HepG2 (cell line): Measurements from ENCODE around the gene TAF4B.

ENCODE experiments used
- CTCF ChIP-seq: sonication (generic); formaldehyde crosslinking; IDR thresholded peaks from 2 replicates; pipeline ENCODE4 v1.5.0; 2020; ENCODE audit warnings: mild to moderate bottlenecking, missing genetic modification reagents, moderate library complexity
- PBX3 ChIP-seq: sonication (generic); formaldehyde crosslinking; IDR thresholded peaks from 2 replicates; pipeline ENCODE4 v1.8.1; 2023; ENCODE audit warnings: missing genetic modification reagents, inconsistent platforms, borderline replicate concordance
- PRDM15 ChIP-seq: sonication (generic); formaldehyde crosslinking; IDR thresholded peaks from 2 replicates; pipeline ENCODE4 v1.4.0; 2020; ENCODE audit warnings: missing genetic modification reagents
- TEAD2 ChIP-seq: sonication (generic); formaldehyde crosslinking; IDR thresholded peaks from 2 replicates; pipeline ENCODE4 v1.9.0; 2021; ENCODE audit warnings: missing genetic modification reagents
- ZNF234 ChIP-seq: sonication (generic); formaldehyde crosslinking; conservative IDR thresholded peaks from 2 replicates; pipeline ENCODE4 v1.5.1; 2020; ENCODE audit warnings: mild to moderate bottlenecking, missing genetic modification reagents
- TF ChIP-seq, protein P1 (sequence below): sonication (generic); formaldehyde crosslinking; IDR thresholded peaks from 2 replicates; pipeline ENCODE4 v1.5.0; 2020; ENCODE audit warnings: mild to moderate bottlenecking, missing genetic modification reagents
- TF ChIP-seq, protein P2 (sequence below): sonication (generic); formaldehyde crosslinking; IDR thresholded peaks from 2 replicates; pipeline ENCODE4 v1.8.1; 2022; ENCODE audit warnings: low read depth, mild to moderate bottlenecking, missing genetic modification reagents

- TF ChIP-seq, protein P1, sequence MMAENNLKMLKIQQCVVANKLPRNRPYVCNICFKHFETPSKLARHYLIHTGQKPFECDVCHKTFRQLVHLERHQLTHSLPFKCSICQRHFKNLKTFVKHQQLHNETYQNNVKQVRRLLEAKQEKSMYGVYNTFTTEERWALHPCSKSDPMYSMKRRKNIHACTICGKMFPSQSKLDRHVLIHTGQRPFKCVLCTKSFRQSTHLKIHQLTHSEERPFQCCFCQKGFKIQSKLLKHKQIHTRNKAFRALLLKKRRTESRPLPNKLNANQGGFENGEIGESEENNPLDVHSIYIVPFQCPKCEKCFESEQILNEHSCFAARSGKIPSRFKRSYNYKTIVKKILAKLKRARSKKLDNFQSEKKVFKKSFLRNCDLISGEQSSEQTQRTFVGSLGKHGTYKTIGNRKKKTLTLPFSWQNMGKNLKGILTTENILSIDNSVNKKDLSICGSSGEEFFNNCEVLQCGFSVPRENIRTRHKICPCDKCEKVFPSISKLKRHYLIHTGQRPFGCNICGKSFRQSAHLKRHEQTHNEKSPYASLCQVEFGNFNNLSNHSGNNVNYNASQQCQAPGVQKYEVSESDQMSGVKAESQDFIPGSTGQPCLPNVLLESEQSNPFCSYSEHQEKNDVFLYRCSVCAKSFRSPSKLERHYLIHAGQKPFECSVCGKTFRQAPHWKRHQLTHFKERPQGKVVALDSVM (CRISPR knock-in tag) = no peak
- TF ChIP-seq TEAD2 (CRISPR knock-in tag) (no peak), CTCF (CRISPR knock-in tag) (no peak), PBX3 (CRISPR knock-in tag) (no peak), ZNF234 (CRISPR knock-in tag) (no peak), PRDM15 (no peak)
- TF ChIP-seq, protein P2, sequence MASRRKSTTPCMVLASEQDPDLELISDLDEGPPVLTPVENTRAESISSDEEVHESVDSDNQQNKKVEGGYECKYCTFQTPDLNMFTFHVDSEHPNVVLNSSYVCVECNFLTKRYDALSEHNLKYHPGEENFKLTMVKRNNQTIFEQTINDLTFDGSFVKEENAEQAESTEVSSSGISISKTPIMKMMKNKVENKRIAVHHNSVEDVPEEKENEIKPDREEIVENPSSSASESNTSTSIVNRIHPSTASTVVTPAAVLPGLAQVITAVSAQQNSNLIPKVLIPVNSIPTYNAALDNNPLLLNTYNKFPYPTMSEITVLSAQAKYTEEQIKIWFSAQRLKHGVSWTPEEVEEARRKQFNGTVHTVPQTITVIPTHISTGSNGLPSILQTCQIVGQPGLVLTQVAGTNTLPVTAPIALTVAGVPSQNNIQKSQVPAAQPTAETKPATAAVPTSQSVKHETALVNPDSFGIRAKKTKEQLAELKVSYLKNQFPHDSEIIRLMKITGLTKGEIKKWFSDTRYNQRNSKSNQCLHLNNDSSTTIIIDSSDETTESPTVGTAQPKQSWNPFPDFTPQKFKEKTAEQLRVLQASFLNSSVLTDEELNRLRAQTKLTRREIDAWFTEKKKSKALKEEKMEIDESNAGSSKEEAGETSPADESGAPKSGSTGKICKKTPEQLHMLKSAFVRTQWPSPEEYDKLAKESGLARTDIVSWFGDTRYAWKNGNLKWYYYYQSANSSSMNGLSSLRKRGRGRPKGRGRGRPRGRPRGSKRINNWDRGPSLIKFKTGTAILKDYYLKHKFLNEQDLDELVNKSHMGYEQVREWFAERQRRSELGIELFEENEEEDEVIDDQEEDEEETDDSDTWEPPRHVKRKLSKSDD = no peak
Measured at GRCh38 chr18:26206488-26206887, 19.8 kb upstream of the TAF4B start.
